Right lobe of liver (tissue), 6 donors: Measurements from ENCODE around the gene GUF1. TPM values are rescaled to one million over a fixed set of nuclear protein-coding genes. Genes with fewer than 3 reads are reported as not detected.
"Not testable (repeated sequence)": the region's sequence is repeated elsewhere in the genome, so short reads cannot be mapped to it uniquely, and the experiment has no call there.

Experiments used
- ATAC-seq, 4 donors: fragments of 200-7000 bp; cut with Tn5 transposase; one replicate each; pipeline ENCODE4 v1.9.1; 2020; ENCODE audit warnings: mild to moderate bottlenecking in 4 of 4, moderate library complexity in 4 of 4
- DNase-seq, 3 donors: peaks; one replicate each; pipeline ENCODE4 v3.0.0-alpha.2; 2020
- H3K27ac ChIP-seq, 3 donors: fragments of 200-600 bp; one replicate each; pipeline ENCODE4 v1.8.0; 2022
- H3K27me3 ChIP-seq, 2 donors: fragments of 200-600 bp; one replicate each; pipeline ENCODE4 v1.8.0; 2022
- H3K36me3 ChIP-seq, 4 donors: fragments of 200-600 bp; sonication (generic) in 1 of 4; one replicate each; pipeline versions ENCODE4 v1.5.1 to v1.8.0; 2017 to 2022; ENCODE audit warnings: control low read depth in 1 of 4
- H3K4me1 ChIP-seq, 4 donors: fragments of 200-600 bp; sonication (generic) in 1 of 4; one replicate each; pipeline versions ENCODE4 v1.5.1 to v1.8.0; 2017 to 2022; ENCODE audit warnings: control low read depth in 1 of 4
- H3K4me3 ChIP-seq, 3 donors: fragments of 200-600 bp; one replicate each; pipeline ENCODE4 v1.8.0; 2022
- H3K9me3 ChIP-seq, 4 donors: fragments of 200-600 bp; sonication (generic) in 1 of 4; one replicate each; pipeline versions ENCODE4 v1.5.1 to v1.8.0; 2017 to 2022; ENCODE audit warnings: control low read depth in 1 of 4
- POLR2A ChIP-seq: fragments of 450-650 bp; IDR thresholded peaks from one replicate; pipeline ENCODE4 v1.6.1; 2017; ENCODE audit warnings: antibody characterized with exemption, mild to moderate bottlenecking
- WGBS: methylation state at CpG from one replicate; pipeline ENCODE4 v1.1.6; 2018; ENCODE audit warnings: low coverage, low lambda C conversion rate; ENCODE audit not compliant: insufficient coverage; ENCODE audit errors: missing lambda C conversion rate; 5-methylcytosine and 5-hydroxymethylcytosine counted together
- intact Hi-C, 2 donors: fragments of 100-400 bp; cut with DNase I; formaldehyde crosslinking; loops; one replicate each; pipeline versions ENCODE4 v1.11.2 to v1.14.1; 2022
- total RNA-seq, 6 experiments: library from RNA; depleted of rRNA in 2 of 6; stranded (reverse); fragments of >200 nt in 2 of 6; fragmentation: NEBNext Ultra II Directional in 3 of 6; extraction: Animal tissue kit (Norgen Biotek cat#: 25700) in 3 of 6; gene quantifications; one replicate each; pipeline versions ENCODE4 v1.1.0 to v1.2.4, GENCODE V29; 2016 to 2023
- TF ChIP-seq, protein P1 (sequence below), 4 donors: fragments of 200-600 bp in 3 of 4; fragments of 450-650 bp in 1 of 4; IDR thresholded peaks; one replicate each; pipeline versions ENCODE4 v1.5.1 to v1.8.0; 2016 to 2022; ENCODE audit warnings: antibody characterized with exemption in 4 of 4, mild to moderate bottlenecking in 2 of 4
- donor health status: DM: no; HTN: yes; CAD: no.
- donor health status: DM: no; HTN: no; CAD: no.
- donor health status: DM: no; HTN: no; CAD: no.
- donor health status: DM: no; HTN: yes; CAD: no.
- donor health status: DM: no; HTN: yes; CAD: no.

Gene GUF1
- total RNA-seq, 6 experiments from 2014 or later, result 8.8 to 17.2 (median 11.2) TPM

DNA sequence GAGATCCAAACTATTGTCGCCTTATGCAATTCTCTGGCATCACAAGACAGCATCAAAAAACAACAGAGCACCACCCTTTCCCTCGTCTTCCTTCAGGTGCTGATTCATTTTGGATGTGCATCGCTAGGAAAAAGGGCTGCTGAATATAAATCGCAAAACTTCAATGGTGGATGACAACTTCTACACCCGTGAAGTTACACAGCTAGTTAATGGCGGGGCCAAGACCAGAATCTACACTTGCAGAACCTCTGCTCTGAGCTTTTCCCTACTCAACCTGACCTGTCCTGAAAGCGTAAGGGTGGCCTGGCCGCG, 47.5 kb downstream of the GUF1 start:
- Histone ChIP-seq H3K4me3 (peak overlapping the region; percentile 63 to 79 (median 66)), H3K36me3 (no peaks in the 10 kb centered on the region), H3K4me1 (no peaks in the 10 kb centered on the region), H3K9me3 (no peaks in the 10 kb centered on the region), H3K27ac (peak overlapping the region in 1 of 3 donors; percentile 53), H3K27me3 (no peaks in the 10 kb centered on the region)
- DNase-seq, result no peak
- ATAC-seq, result peak; percentile 14 to 41 (median 36)
- intact Hi-C loops, result no loop called here
- WGBS, result 2% methylated on average over 9 of the region's 9 CpGs
- TF ChIP-seq, protein P1, sequence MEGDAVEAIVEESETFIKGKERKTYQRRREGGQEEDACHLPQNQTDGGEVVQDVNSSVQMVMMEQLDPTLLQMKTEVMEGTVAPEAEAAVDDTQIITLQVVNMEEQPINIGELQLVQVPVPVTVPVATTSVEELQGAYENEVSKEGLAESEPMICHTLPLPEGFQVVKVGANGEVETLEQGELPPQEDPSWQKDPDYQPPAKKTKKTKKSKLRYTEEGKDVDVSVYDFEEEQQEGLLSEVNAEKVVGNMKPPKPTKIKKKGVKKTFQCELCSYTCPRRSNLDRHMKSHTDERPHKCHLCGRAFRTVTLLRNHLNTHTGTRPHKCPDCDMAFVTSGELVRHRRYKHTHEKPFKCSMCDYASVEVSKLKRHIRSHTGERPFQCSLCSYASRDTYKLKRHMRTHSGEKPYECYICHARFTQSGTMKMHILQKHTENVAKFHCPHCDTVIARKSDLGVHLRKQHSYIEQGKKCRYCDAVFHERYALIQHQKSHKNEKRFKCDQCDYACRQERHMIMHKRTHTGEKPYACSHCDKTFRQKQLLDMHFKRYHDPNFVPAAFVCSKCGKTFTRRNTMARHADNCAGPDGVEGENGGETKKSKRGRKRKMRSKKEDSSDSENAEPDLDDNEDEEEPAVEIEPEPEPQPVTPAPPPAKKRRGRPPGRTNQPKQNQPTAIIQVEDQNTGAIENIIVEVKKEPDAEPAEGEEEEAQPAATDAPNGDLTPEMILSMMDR (IDR thresholded peaks at IDR 0.05), result no peak
- no peak for TF ChIP-seq POLR2A

- no peaks in the 10 kb centered on the region for H3K9me3 ChIP-seq
- TF ChIP-seq POLR2A, result peak; percentile 45
- TF ChIP-seq, protein P1 (IDR thresholded peaks at IDR 0.05), result peak in 2 of 4 donors; percentile 13 to 24
- no peaks in the 10 kb centered on the region for H3K27me3 ChIP-seq
- no peaks in the 10 kb centered on the region for H3K4me1 ChIP-seq
- ATAC-seq, result peak; percentile 97 to 99 (median 98)
- H3K36me3 ChIP-seq, result no peaks in the 10 kb centered on the region
- H3K27ac ChIP-seq, result peak within 1 kb of the TSS; percentile 10 to 53 (median 28)
- intact Hi-C loops, result no loop called here
- WGBS, result under 1% methylated on average over 22 of the region's 65 CpGs
- peak; percentile 87 to 90 (median 90) for DNase-seq
- H3K4me3 ChIP-seq, result peak within 1 kb of the TSS; percentile 63 to 79 (median 66)
Observed at GRCh38 chr4:44726038-44726871, 48.0 kb downstream of the GUF1 start, which contains the start of gene GNPDA2. Gene GNPDA2 (minus strand): TSS chr4:44726556. CDS start chr4:44722207, 4,349 bp downstream.

GRCh38 chr4:44727471-44727870, 49.3 kb downstream of the GUF1 start:
- DNase-seq (no peak), ATAC-seq (no peak)
- Histone ChIP-seq H3K27ac (no peak overlapping the region), H3K4me3 (no peak overlapping the region), H3K27me3 (no peaks in the 10 kb centered on the region), H3K4me1 (no peaks in the 10 kb centered on the region), H3K36me3 (no peaks in the 10 kb centered on the region), H3K9me3 (no peaks in the 10 kb centered on the region)
- TF ChIP-seq, protein P1 (IDR thresholded peaks at IDR 0.05), result no peak
- TF ChIP-seq POLR2A, result no peak
- intact Hi-C loops, result no loop called here
- WGBS, result 86% methylated on average over 6 of the region's 6 CpGs

DNA sequence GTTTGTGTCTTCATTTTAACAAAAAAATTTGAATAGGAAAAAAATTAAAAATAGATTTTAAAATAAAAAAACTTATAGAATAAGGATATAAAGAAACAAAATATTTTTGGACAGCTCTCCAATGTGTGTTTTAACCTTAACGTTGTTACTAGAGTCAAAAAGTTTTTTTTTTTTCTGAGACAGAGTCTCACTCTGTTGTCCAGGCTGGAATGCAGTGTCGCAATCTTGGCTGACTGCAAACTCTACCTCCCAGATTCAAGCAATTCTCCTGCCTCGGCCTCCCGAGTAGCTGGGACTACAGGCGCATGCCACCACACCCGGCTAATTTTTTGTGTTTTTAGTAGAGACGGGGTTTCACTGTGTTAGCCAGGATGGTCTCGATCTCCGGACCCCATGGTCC, 50.5 kb downstream of the GUF1 start:
- intact Hi-C loops, ATAC-seq, H3K27ac ChIP-seq, H3K4me3 ChIP-seq, H3K36me3 ChIP-seq, H3K4me1 ChIP-seq, H3K9me3 ChIP-seq, DNase-seq, H3K27me3 ChIP-seq: not testable (repeated sequence)
- 82% methylated on average over 5 of the region's 9 CpGs for WGBS

DNA sequence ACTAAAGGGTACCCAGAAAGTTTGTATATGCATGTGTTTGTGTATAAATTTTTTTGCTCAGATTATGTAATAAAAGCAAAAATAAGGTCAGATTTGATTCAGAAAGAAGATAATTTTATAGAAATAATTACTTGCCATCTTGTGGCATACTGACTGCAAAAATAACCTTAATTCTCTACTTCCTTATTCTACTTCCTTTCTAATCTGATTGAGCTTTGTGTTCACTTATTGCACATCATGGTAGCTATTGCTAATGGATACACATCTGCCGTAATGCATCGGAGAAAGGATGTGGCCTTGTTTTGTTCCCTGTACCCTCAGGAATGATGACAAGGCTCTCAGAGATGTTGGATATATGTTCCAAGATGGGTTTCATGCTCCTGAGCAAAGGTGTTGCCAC, 58.7 kb downstream of the GUF1 start:
- 68% methylated on average over 2 of the region's 2 CpGs for WGBS
- intact Hi-C loops, result no loop called here
- H3K27ac ChIP-seq, result no peak overlapping the region
- H3K4me3 ChIP-seq, result no peak overlapping the region
- H3K27me3 ChIP-seq, result no peaks in the 10 kb centered on the region
- H3K4me1 ChIP-seq, result no peaks in the 10 kb centered on the region
- DNase-seq, result no peak
- H3K9me3 ChIP-seq, result no peaks in the 10 kb centered on the region
- no peak for TF ChIP-seq POLR2A
- TF ChIP-seq, protein P1 (IDR thresholded peaks at IDR 0.05), result no peak
- no peak for ATAC-seq
- H3K36me3 ChIP-seq, result no peaks in the 10 kb centered on the region
